GM10266 (cell line): Measurements from ENCODE around the gene ANKMY1.

Source experiments
- DNase-seq: peaks from one replicate; pipeline ENCODE4 v3.0.0; 2012; ENCODE audit errors: extremely low spot score
- CTCF ChIP-seq: IDR thresholded peaks from 2 replicates; pipeline ENCODE4 v1.5.1; 2012; ENCODE audit warnings: mild to moderate bottlenecking, low read depth; ENCODE audit not compliant: control insufficient read depth, insufficient read depth; ENCODE audit errors: missing control alignments

ANKMY1 gene

DNA sequence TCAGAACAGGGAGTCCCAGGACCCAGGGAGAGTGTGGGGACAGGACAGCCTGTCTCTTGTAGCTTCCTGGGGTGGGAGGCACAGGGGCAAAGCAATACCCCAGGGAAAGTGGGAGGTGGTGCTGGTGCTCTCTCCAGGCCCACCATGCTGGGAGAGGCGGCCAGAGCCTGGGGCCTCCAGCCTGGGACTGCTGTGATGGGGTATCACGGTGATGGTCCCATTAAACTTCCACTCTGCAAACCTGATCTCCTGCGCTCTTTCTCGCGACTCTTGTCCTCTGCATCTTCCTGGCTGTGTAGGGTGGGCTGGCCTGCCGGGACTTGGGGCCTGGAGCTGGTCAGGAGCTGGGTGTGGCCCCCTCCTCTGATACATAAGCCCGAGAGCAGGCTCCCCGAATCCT lies 20.7 kb upstream of the ANKMY1 start:
- no peak for DNase-seq
- no peak for TF ChIP-seq CTCF

GRCh38 chr2:240578110-240578450 lies 20.3 kb upstream of the ANKMY1 start:
- no peak for DNase-seq
- no peak for TF ChIP-seq CTCF

DNA sequence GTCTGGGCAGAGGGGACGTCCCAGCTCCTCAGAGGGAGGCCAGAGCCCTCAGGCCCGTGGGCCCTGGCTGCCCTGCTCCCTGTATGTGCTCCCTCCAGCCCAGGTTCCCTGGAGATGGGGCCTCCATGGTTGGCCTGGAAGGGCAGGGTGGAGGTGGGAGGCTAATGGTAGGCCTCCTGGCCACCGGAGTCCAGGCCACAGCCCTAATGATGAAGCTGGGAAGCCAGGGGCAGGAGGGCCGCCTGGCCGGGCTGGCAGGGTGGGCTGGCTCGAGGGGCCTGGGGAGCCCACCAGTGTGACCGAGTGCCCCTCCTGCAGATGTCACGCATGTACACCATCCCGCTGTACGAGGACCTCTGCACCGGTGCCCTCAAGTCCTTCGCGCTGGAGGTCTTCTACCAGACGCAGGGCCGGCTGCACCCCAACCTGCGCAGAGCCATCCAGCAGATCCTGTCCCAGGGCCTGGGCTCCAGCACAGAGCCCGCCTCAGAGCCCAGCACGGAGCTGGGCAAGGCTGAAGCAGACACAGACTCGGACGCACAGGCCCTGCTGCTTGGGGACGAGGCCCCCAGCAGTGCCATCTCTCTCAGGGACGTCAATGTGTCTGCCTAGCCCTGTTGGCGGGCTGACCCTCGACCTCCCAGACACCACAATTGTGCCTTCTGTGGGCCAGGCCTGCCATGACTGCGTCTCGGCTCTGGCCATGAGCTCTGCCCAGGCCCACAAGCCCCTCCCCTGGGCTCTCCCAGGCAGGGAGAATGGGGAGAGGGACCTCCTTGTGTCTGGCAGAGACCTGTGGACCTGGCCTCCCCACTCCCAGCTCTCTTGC lies 19.7 kb upstream of the ANKMY1 start:
- no peak for DNase-seq
- TF ChIP-seq CTCF, result no peak

- no peak for DNase-seq
- no peak for TF ChIP-seq CTCF
These were observed 18.8 kb upstream of the ANKMY1 start for GRCh38 chr2:240576436-240577205.

- DNase-seq, result no peak
- no peak for TF ChIP-seq CTCF
These were observed 18.2 kb upstream of the ANKMY1 start for GRCh38 chr2:240576036-240576435.

GRCh38 chr2:240575101-240575965 lies 17.5 kb upstream of the ANKMY1 start:
- TF ChIP-seq CTCF, result no peak
- no peak for DNase-seq
